BE2C (cell line): Measurements from ENCODE around the gene MYO15B.

Experiments used
- DNase-seq: peaks from one replicate; pipeline ENCODE4 v3.0.0-alpha.2; 2020
- H3K27me3 ChIP-seq: fragments of 250-450 bp; sonication (Bioruptor Pico); 2 replicates; pipeline ENCODE4 v1.5.1; 2020; ENCODE audit warnings: mild to moderate bottlenecking
- H3K36me3 ChIP-seq: fragments of 250-450 bp; sonication (Bioruptor Pico); 2 replicates; pipeline ENCODE4 v1.5.1; 2020; ENCODE audit warnings: mild to moderate bottlenecking
- H3K4me1 ChIP-seq: fragments of 250-450 bp; sonication (Bioruptor Pico); 2 replicates; pipeline ENCODE4 v1.5.1; 2020
- H3K4me3 ChIP-seq: 2 replicates; pipeline ENCODE4 v1.5.1; 2011; ENCODE audit warnings: low read depth, low read length
- H3K9me3 ChIP-seq: fragments of 250-450 bp; sonication (Bioruptor Pico); 2 replicates; pipeline ENCODE4 v1.5.1; 2020
- CTCF ChIP-seq: IDR thresholded peaks from 2 replicates; pipeline ENCODE4 v1.5.1; 2012; ENCODE audit warnings: mild to moderate bottlenecking, low read depth, low read length

MYO15B gene

GRCh38 chr17:75617675-75618074 lies 30.1 kb downstream of the MYO15B start:
- Histone ChIP-seq H3K4me3 (no peak overlapping the region), H3K27me3 (no peaks in the 10 kb centered on the region), H3K4me1 (no peaks in the 10 kb centered on the region), H3K9me3 (no peaks in the 10 kb centered on the region), H3K36me3 (no peaks in the 10 kb centered on the region)
- TF ChIP-seq CTCF: no peak
- no peak for DNase-seq

GRCh38 chr17:75619506-75620431 lies 32.2 kb downstream of the MYO15B start:
- peak; percentile 69 for TF ChIP-seq CTCF
- no peaks in the 10 kb centered on the region for H3K9me3 ChIP-seq
- H3K4me3 ChIP-seq: no peak overlapping the region
- H3K4me1 ChIP-seq: no peaks in the 10 kb centered on the region
- peak; percentile 90 for DNase-seq
- H3K36me3 ChIP-seq: no peaks in the 10 kb centered on the region
- H3K27me3 ChIP-seq: no peaks in the 10 kb centered on the region

- Histone ChIP-seq H3K36me3 (no peaks in the 10 kb centered on the region), H3K27me3 (no peaks in the 10 kb centered on the region), H3K9me3 (no peaks in the 10 kb centered on the region), H3K4me3 (no peak overlapping the region), H3K4me1 (peaks cover 5% of the 10 kb centered on the region)
- no peak for DNase-seq
- TF ChIP-seq CTCF: no peak
Observed at GRCh38 chr17:75621489-75621888, 33.9 kb downstream of the MYO15B start.

- H3K9me3 ChIP-seq: no peaks in the 10 kb centered on the region
- H3K4me3 ChIP-seq: no peak overlapping the region
- H3K4me1 ChIP-seq: peaks cover 9% of the 10 kb centered on the region
- TF ChIP-seq CTCF: no peak
- no peak for DNase-seq
- H3K36me3 ChIP-seq: no peaks in the 10 kb centered on the region
- H3K27me3 ChIP-seq: no peaks in the 10 kb centered on the region
Observed at GRCh38 chr17:75622076-75622475, 34.5 kb downstream of the MYO15B start.

- no peaks in the 10 kb centered on the region for H3K36me3 ChIP-seq
- H3K9me3 ChIP-seq: no peaks in the 10 kb centered on the region
- no peak for DNase-seq
- H3K4me3 ChIP-seq: no peak overlapping the region
- no peak for TF ChIP-seq CTCF
- peaks cover 9% of the 10 kb centered on the region for H3K4me1 ChIP-seq
- H3K27me3 ChIP-seq: no peaks in the 10 kb centered on the region
Observed at GRCh38 chr17:75622771-75623273, 35.2 kb downstream of the MYO15B start.

- no peaks in the 10 kb centered on the region for H3K9me3 ChIP-seq
- DNase-seq: no peak
Observed at GRCh38 chr17:75623386-75623785, 35.8 kb downstream of the MYO15B start.

More at GRCh38 chr17:75623386-75623785, 35.8 kb downstream of the MYO15B start:
- H3K4me3 ChIP-seq: no peak overlapping the region
- H3K4me1 ChIP-seq: peaks cover 9% of the 10 kb centered on the region
- H3K27me3 ChIP-seq: no peaks in the 10 kb centered on the region
- no peak for TF ChIP-seq CTCF
- H3K36me3 ChIP-seq: no peaks in the 10 kb centered on the region
